Stimulated activated CD4-positive, alpha-beta T cell treated with anti-CD3 and anti-CD28 coated beads, Interleukin-1b, Interleukin-23, amount 100 ng/mL, for 24 hours (primary cell): ENCODE data around the gene SDF4.
A peak's percentile ranks its signal among the peaks of the same experiment; 100 is the strongest.
"Not testable (repeated sequence)": the region's sequence is repeated elsewhere in the genome, so short reads cannot be mapped to it uniquely, and the experiment has no call there.

Experiments
- DNase-seq, 4 experiments: peaks; one replicate each; pipeline ENCODE4 v3.0.0-alpha.2; 2020; ENCODE audit warnings: low read depth in 4 of 4, low spot score in 1 of 4

Gene SDF4

DNA sequence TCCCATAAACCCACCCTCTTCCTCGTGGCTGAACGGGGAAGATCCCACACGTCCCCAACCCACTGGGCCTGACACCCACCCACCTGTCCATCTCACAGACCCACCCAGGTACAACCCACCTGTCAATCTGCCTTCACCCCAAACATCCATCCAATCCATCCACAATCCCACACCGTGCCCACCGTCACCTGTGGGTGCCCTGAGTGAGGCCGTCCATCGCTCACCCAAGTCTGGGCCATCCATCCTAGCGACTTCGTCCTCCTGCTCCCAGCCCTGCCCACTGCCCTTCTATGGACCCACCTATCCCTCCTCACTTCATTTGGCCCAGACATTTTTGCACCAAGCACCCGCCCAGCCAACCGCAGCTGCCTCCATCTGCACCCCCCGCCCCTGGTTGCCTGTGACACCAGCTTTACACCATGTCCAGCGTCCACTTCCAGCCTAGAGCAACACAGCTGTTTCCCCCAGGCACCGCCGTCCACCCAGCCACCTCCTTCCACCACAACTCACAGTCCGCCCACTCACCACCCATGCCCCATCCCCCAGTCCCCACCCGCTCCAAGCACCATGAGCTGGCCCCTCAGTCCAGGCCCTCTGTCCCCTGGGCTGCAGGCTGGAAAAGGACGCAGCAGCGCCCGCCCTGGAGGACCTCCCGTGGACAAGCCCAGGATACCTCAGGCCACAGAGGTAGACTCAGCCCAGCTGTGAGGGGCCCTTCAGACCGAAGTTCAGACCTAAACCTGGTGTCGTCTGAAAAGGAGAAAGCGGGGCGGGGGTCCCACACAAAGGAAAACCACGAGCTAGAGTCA, 50.5 kb downstream of the SDF4 start:
- DNase-seq, result no peak

- no peak for DNase-seq
Measured at GRCh38 chr1:1179983-1180861, 51.6 kb downstream of the SDF4 start.

DNA sequence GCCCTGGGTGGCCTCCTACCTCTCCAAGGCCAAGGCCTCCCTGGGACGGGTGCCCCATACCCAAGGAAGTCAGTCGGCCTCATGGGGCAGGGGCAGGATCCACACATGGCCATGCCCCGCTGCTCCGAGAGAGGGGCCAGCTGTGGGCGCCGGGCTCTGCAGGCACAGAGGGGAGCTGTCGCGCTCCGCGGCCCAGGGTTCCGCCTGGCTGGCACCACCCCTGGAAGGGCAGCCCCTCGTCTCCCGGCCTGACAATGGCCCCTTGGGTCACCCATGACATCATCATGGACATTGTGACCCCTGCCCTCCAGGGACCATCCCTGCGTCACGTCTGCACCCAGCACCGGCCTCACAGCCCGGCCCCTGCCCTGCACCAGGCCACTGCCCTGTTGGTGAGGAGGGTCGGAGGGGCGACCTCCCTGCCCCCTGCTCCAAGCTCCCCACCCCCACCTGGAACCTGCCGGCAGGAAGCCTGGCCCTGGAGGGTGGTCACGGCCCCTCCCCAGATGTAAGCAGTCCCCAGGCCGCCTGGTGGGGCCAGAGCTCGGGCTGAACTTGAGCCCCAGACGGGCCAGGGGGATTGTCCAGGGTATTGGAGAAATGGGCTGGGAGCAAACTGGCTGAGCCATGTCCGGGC, 52.3 kb downstream of the SDF4 start:
- no peak for DNase-seq

DNA sequence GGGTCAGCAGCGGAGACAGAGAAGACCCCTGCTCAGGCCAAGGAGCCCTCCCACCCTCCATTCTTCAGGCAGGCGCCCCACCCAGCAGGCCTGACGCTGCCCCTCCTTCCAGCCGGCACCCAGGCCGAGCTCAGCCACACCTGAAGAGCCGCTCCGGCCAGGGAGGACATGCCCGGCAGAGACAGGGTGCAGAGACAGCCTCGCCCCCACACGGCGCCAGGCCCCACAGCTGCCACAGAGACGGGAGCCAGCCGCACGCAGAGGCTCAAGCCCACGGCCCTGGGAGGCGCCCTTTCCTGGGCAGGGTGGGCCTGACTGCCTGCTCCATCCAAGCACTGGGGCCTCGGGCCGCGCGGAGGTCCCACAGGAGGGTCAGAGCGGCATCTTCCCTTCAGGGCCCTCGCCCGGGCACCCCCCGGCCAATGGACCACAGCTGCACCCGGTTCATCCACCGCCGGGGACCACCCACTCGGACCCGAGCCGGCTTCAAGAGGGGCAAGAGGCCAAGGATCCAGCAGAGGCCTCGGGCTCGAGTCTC, 52.9 kb downstream of the SDF4 start:
- DNase-seq, result no peak

- DNase-seq, result no peak
Measured at GRCh38 chr1:1177452-1178206, 54.2 kb downstream of the SDF4 start.

DNA sequence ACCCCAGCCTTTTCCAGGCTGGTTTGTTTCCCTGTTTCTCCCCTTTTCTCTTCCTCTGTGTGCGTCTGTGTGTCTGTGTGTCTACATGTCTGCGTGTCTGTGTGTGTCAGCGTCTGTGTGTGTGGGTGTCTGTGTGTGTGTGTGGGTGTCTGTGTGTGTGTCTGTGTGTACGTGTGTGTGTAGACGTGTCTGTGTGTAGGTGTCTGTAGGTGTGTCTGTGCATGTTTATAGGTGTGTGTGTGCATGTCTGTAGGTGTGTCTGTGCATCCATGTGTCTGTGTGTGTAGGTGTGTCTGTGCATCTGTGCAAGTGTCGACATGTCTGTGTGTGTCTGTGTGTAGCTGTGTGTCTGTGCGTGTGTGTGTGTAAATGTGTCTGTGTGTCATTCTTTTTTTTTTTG, 54.9 kb downstream of the SDF4 start:
- no peak for DNase-seq

DNA sequence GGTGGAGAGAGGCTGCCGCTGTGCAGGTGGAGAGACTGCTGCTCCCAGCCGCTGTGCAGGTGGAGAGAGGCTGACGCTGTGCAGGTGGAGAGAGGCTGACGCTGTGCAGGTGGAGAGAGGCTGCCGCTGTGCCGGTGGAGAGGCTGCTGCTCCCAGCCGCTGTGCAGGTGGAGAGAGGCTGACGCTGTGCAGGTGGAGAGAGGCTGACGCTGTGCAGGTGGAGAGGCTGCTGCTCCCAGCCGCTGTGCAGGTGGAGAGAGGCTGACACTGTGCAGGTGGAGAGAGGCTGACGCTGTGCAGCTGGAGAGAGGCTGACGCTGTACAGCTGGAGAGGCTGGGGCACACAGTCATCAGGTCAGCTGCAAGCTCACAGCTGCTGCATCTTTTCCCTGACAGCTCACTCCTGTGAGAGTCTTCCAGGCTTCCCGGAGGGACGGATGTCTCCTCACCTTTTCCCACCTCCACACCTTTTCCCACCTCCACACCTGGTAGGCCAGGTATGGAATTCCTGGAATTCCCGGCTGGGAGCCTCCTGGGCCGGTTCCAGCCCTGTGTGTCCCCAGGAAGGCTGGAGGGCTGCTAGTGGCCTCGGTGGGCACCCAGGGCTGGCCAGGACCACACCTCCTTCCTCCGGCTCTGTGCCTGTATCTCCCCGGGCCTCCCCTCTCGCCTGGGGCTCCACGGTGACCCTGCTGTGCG, 55.6 kb downstream of the SDF4 start:
- DNase-seq, result not testable (repeated sequence)

DNA sequence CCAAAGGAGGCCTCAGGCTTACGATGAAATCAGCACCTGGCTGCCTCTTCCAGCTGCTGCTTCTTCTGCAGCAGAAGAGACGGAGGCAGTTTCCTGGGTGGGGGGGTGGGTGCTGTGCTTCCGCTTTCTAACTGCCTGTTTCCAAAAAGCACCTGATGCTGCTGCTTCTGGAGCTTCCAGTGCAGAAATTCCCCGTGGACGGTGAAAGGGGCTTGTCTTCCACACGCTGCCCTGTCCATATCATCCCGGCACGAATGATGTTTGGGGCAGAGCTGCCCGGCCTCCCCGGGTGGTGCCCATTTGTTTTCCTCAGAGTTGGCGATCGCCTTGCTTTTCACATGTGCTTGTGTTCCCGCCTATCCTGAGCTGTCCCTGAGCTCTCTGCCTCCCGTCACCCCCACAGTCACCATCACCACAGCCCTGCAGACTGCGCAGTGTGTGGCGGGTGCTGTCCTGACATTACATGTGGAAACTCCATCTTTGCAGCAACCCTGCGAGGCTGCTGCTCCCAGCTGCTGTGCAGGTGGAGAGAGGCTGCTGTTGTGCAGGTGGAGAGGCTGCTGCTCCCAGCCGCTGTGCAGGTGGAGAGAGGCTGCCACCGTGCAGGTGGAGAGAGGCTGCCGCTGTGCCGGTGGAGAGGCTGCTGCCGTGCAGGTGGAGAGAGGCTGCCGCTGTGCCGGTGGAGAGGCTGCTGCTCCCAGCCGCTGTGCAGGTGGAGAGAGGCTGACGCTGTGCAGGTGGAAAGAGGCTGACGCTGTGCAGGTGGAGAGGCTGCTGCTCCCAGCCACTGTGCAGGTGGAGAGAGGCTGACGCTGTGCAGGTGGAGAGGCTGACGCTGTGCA, 56.4 kb downstream of the SDF4 start:
- DNase-seq, result no peak

- peak in 1 of 4 experiments; percentile 16 for DNase-seq
Measured at GRCh38 chr1:1173793-1174415, 57.9 kb downstream of the SDF4 start, which contains the start of gene TTLL10. TSS of gene TTLL10 (plus strand) at chr1:1173880. CDS start at chr1:1179216, 5,336 bp downstream.

DNA sequence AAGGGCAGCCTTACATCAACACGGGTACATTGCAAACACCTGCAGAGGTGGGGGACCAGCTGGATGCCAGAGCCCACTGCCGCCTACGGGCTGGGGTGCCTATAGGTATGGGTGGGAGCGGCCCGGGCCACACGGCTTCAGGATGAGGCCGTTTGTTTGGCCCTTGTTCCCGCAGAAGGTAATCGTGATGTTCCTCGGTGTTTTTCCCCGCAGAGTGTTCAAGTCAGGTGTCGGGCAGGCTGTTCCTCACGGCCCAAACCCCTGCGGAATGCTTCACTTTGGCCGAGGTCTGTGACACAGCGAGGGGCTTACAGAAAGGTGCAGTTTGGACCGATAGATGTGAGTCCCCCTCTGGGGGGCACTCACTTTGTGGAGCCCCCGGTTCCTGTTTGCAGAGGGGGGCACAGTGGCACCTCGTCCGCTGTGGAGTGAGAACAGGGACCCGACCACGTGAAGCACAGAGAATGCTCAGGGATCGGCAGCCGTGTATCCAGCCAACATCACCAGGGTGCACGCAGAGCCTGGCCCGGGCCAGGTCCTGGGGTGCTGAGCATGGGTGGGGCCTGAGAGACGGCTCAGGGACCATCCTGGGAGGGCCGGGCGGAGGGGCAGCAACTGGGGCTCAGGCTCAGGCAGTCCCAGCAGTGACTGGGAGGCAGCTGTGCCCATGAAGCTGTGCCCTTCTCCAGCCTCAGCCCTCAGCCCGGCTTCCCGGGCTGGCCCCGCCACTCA, 58.6 kb downstream of the SDF4 start:
- no peak for DNase-seq

- DNase-seq, result no peak
Measured at GRCh38 chr1:1171546-1172340, 60.1 kb downstream of the SDF4 start.

DNA sequence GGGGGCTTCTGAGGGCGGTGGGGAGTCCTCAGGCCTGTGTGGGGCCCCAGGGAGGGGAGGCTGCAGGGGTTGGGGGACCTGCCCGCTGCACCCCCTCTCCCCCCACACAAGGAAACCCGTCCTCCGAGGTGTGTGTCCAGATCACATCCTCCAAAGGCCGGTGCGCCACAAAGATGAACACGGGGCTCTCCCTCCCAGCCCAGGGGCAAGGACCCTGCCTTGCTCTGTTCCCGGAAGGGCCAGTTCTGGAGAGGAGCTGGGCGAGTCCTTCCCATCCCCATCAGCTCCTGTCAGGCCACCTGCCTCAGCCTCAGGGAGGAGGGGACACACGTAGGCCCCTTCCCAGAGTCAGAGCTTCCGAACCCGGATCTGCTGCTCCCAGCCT, 60.6 kb downstream of the SDF4 start:
- DNase-seq, result no peak

DNA sequence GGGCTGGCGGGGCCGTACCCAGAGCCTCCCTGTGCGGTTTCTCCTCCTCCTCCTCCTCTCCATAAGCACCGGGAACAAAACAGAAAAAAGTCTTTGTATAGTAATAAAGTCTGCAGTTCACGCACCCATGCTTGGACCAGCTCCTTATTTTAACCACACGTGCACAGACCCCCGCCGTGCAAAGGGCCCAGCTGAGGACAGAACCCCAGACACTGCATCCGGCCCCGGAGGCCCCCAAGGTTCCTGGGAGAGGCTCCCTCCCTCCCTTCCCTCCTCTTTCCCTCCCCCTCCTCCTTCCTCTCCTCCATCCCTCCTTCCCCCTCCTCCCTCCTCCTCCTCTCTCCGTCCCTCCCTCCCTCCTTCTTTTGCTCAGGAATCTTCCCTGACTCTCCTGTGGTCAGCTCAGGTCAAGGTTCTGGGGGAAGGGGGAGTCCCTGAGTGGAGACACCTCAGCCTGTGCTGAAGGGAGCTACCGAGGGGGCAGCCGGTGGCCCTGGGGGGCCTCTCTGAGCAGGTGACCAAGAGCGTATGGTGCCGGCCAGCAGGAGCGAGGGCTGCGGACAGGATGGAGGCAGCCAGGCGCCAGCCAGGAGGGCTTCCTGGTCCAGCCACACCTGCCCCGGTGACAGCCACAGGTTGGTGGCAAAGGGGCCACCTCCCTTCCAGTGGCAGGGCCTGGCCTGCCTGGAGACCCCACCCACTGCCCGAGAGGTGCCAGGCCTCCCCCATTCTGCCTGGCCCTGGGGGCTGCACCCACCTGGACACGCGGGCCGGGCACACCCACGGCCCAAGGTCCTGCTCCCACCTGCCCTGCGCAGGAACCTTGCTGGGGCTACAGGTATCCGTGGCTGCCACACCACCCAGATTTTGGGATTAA, 61.3 kb downstream of the SDF4 start:
- no peak for DNase-seq

DNA sequence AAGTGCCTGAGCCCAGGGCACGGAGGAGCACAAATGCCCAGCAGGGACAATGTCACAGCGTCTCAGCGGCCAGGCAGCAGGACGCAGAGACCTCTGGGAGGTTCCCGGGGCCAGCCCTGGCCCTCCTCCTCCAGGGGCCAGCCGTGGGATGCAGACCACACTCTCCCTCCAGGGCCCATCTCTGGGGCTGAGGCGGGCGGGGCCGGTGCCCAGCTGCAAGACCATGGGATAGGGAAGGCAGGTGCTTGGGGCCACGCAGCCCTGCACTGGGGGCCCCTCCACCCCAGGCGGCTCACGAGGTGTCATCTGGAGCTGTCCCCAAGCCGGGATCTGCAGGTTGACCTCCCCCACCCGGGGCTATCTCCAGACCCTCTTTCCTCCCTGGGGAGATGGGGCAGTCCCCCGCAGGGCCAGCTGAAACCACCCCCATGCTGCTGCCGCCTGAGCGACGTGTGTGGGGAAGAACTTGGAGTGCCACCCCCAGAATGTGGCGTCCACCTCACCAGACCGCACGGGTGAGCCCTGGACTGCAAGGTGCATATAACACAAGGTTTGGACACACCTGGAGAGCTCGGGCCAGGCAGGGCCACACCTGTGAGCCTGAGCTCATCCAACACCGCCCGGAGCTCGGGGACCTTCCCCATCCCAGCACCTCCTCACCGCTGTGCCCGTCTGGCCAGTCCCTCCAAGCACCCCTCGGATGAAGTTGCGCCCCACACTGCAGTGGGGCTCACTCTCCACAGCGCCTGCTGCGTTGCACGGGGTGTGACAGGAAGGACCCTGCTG, 62.2 kb downstream of the SDF4 start:
- no peak for DNase-seq
